ENCODE measurements around the gene CMTM2.
"Not testable (repeated sequence)": the region's sequence is repeated elsewhere in the genome, so short reads cannot be mapped to it uniquely, and the experiment has no call there.

The CMTM2 gene

DNA sequence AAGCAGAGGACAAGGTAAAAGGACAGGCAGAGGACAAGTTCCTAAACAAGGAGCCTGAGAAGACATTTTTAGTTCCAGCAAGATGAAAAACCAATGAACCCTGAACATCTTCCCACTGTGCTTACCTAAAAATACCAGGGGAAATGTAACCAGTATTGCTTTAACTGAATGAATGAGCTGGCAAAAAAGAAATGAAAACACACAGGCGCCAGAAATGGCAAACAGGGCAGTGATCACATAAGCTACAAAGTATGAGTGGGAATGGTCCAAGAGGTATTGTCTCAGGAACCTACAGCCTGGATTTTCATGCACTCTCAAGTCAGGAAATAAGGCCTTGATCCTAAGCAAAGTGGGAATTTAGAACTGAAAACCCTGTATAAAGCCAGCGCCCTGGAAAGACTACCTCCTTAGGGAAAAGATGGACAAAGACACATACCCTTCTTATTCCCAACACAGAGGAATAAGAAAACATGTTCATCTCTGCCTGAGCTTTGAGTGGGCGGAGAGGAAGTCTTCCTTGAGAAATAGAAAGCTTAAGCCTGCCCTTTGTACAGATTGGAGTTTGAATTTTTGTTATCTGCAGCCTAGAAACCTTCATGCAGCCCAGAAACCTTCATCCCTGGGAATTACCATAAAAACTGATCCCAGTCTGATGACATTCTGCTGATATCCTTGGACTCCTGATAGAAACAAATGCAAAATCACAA lies 2.1 kb downstream of the CMTM2 start:
- no peak for DNase-seq (ENCODE audit: low spot score)

DNA sequence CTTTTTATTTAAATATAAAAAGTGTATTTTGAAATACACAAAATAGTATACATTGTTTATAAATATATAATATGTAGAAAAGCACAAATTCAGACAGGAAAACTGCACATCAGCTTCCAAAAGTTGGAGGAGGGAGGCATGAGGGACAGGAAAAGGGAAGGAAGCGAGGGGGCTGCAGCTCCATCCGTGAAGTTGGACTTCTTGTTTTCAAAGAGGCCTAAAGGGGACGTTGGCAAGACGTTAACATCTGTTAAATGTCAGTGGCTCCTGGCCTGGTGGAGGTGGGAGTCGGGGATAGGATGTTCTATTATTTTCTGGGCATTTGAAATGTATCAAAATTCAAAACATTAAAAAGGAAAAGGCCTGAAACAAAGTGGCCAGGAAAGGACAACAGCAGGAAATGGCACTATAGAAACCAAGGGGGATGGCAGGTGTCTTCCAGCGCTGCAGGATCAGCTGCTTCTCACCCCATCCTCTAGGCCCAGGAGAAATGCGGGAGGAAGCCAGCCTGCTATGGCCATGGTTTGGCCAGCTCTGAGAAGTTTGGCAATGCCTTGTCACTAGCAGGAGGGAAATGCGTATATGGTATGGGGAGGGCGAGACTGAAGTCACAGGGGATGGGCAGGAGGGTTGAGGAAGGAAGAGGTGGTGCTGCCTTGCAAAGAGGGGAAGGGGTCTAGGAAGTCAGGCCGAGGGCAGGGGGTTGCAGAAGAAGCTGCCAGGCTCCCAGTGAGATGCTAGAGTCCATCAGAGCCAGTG lies 6.4 kb downstream of the CMTM2 start:
- no peak for DNase-seq (ENCODE audit: low spot score)

DNA sequence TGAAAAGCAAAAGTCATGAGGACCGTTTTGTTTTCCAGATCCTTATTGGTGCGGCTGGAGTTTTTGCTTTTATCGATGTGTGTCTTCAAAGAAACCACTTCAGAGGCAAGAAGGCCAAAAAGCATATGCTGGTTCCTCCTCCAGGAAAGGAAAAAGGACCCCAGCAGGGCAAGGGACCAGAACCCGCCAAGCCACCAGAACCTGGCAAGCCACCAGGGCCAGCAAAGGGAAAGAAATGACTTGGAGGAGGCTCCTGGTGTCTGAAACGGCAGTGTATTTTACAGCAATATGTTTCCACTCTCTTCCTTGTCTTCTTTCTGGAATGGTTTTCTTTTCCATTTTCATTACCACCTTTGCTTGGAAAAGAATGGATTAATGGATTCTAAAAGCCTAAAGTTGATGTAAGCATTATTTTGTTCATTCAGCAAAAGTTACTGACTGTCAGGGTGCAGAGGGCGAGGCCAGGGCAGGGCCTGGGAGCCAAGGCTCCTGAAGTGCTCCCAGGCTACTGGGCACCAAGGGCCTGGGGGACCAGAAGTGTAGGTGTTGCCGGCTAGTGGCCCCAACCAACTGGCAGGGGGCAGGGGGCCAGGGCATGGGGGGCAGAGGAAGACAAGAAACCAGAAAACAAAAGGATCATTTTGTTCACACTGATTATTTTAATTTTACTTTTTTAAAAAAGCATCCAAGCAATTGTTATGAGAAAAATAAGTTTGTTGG lies 8.8 kb downstream of the CMTM2 start:
- DNase-seq (ENCODE audit: low spot score) = no peak

DNA sequence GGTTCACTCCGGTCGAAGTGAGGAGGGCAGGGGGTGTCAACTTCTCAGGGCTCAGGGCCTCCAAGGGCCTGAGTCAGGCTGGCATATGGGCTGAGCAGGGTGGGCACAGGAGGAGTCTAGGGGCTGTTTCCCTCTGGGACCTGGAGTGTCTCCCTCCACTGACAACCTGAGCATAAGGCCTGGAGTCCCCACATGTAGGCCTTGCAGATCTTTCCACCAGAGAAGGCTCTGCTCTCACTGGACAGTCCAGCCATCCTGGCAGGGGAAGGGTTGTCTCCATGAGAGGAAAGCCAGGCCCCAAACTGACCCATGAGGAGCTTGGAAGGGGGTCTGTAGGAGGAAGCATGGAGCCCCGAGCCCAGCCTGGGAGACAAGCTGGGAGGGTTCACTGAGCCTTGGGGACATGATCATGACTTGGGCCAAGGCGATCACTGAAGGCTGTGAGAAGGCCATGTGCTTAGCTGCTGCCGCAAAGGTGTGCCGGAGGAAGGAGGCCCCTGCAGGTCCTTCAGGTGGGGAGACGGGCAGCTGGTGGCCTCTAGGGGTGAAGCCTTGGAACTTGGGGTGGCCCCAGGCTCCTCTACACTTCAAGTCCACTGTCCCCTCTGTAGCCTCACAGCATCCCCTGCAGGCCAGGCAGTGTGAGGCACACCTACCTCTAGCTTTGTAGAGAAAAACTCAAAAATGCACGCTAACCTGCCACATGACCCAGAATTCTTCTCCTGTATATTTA lies 9.9 kb downstream of the CMTM2 start:
- DNase-seq (ENCODE audit: low spot score) = peak; percentile 50

DNA sequence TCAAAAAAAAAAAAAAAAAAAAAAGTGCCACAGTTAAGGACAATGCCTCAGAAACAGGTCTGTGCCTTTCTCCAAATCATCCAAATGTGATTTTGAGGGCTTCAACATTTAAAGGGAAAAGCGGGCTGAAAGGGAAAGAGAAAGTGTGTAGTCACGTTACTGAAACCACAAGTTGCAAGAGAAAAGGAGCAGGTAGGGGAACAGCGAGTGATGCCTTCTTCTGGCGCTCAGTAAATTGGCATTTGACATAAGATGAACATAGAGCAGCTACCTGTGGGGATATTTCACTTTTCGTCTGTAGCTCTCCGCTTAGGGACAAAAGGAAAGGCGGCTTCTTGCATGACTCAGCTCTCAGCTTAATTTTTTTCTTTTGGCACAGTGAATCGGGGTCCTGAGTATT lies 11.1 kb downstream of the CMTM2 start:
- no peak for DNase-seq (ENCODE audit: low spot score)

DNA sequence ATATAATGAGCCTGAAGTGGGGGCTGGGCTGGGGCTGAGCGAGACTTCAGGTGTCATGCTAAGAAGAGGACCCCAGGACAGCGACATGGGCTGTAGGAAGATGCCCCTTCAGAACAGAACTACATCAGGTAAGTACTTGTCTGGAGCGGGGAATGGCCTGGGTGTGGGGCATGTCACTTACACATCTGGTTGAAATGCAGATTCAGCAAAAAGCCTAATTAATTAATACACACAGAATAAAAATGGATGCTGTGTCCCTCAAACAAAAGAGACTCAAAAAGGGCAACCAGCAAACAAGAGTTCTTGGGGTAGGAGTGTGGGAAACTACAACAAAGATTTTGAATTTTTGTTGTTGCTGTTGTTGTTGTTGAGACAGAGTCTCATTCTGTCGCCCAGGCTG lies 11.8 kb downstream of the CMTM2 start:
- DNase-seq (ENCODE audit: low spot score) = no peak

DNA sequence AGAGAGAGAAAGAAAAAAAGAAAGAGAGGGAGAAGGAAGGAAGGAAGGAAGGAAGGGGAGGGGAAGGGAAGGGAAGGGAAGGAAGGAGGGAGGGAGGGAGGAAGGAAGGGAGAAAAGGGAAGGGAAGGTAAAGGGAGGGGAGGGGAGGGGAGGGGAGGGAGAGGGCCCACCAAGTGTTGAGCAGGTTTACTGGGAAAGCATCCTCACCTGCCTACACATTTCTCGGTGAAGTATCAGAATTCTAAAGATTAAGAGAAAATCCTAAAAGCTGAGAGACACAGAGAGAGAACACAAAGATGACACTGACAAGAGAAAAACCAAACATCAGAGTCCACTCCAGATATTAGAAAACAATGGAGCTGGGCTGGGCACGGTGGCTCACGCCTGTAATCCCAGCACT lies 13.0 kb downstream of the CMTM2 start:
- DNase-seq (ENCODE audit: low spot score) = no peak

DNA sequence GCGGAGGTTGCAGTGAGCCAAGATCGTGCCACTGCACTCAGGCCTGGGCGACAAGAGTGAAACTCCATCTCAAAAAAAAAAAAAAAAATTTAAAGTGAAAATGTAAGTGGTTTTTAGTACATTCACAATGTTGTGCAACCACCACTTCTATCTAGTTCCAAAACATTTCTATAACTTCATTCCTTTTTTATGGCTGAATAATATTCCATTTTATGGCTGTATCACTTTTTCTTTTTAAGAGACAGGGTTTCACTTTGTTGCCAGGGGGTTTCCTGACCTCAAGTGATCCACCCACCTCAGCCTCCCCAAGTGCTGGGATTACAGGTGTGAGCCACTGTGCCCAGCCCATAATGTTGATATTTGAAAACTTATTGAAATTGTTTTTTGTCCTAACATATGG lies 13.6 kb downstream of the CMTM2 start:
- DNase-seq (ENCODE audit: low spot score) = no peak

DNA sequence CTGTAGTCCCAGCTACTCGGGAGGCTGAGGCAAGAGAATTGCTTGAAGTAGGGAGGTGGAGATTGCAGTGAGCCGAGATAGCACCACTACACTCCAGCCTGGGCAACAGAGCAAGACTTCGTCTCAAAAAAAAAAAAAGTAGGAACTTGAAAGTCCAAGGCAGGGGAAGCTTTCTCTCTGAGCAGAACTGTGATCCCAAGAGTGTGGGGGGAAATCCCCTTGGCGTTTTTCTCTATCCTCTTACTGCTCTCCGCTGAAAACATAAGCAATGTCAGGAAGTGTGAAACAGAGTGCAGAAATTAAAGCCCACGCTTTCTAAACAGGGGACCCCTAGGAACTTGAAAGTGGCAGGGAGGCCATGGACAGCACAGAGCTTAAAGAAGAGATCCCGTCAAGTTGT lies 15.5 kb downstream of the CMTM2 start:
- no peak for DNase-seq (ENCODE audit: low spot score)

DNA sequence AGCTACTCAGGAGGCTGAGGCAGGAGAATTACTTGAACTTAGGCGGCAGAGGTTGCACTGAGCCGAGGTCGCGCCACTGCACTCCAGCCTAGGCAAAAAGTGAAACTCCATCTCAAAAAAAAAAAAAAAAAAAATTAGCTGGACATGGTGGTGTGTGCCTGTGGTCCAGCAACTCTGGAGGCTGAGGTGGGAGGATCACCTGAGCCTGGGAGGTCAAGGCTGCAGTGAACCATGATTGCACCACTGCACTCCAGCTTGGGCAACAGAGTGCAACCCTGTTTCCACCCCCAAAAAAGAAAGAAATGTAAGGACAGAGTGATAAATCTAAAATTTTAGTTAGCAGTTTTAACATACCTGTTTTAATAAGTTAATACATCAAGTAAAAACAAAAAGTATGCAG lies 17.3 kb downstream of the CMTM2 start:
- not testable (repeated sequence) for DNase-seq (ENCODE audit: low spot score)

DNA sequence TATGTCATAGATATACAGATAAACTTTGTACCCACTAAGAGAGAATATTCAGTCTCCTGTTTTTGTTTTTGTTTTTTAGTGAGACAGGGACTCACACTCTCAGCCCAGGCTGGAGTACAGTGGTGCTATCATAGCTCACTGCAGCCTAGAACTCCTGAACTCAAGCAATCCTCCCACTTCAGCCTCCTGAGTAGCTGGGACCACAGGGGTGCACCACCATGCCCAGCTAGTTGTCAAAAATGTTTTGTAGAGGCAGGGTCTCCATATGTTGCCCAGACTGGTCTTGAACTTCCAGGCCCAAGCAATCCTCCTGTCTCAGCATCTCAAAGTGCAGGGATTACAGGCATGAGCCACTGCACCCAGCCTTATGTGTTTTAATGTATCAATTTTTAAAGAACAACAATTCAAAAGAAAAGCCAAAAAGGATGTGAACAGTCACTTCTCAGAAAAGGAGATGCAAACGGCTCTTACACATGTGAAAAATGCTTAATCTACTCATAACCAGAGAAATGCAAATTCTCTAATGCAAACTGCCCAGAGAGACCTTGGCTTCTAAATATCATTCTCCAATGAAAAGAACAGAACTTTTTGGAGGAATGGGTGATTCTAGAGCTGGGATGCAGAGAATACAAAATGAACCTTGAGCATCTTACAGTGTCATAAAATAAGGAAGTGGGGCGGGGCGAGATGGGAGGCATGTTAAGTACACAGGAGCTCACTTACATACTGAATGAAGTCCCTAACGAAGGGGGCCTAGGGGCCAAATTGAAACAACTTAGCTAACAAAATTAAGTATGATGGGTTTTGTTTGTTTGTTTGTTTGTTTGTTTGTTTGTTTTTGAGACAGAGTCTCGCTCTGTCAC lies 18.0 kb downstream of the CMTM2 start:
- DNase-seq (ENCODE audit: low spot score) = no peak

DNA sequence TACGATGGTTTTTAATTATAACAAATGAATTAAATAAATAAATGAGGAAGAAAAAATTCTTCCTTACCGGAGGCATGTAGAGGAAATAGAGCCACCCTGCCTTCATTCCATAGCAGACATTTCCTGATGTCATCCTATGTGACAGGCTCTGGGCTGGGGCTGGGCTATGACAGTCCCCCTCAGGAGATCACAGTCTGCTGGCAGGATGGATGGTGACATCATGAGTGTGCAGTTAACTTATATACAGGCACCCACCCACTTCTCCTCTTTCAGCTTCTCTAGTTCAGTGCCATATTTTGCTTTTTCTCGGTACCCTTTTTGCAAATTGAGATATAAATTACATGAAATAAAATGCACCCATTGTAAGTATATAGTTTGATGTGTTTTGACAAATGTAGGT lies 18.8 kb downstream of the CMTM2 start:
- DNase-seq (ENCODE audit: low spot score) = no peak

DNA sequence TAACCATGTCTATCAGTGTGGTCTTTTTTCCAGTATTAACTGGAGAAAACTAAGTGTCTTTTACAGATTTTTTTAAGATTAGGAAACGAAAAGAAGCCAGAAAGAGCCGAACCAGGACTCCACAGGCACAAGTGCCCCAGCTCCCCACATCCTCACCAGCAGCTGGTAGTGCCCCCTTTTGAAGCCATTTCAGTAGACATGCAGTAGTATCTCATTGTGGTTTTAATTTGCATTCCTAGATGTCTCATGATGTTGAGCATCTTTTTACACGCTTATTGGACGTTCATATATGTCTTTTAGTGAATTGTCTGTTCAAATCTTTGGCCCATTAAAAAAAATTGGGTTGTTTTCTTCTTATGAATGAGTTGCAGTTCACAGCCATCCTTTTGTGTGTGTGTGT lies 20.5 kb downstream of the CMTM2 start:
- no peak for DNase-seq (ENCODE audit: low spot score)

DNA sequence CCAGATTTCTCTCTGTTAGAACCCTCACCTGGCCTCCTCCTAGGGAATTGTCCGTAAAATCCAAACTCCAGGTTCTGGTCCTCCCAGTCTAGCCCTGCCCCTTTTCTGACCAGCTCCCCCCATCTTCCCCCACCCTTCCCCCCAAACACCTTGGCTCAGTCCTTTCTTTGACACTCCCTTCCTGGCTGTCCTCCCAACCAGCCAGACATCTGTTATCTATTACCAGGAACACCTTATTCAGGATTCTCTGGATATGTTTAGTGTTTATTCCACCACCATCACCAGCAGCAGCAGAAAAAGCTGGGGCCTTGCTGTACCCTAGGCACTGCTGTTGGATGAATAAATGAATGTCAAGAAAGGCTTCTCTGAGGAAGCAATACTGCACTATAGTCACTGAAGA lies 21.2 kb downstream of the CMTM2 start:
- DNase-seq (ENCODE audit: low spot score) = no peak

DNA sequence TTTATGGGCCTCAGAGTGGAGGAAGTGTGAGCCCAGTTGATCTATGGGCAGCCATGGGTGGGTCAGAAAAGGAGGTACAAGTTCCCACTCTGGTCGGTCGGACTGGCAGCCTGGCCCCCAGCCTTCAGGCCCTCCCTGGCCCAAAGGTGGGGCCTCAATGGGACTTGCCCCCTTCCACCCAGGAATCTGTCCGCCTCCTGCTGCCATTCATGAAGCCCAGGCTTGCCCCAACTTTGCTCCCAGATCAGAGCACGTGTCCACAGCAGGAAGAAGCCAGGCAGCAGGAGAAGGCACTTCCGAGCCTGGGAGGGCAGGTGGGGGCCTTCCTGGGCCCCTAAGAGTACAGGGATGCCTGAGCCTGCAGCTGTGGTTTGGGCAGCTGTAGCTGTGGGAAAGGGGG lies 22.2 kb downstream of the CMTM2 start:
- DNase-seq (ENCODE audit: low spot score) = no peak

DNA sequence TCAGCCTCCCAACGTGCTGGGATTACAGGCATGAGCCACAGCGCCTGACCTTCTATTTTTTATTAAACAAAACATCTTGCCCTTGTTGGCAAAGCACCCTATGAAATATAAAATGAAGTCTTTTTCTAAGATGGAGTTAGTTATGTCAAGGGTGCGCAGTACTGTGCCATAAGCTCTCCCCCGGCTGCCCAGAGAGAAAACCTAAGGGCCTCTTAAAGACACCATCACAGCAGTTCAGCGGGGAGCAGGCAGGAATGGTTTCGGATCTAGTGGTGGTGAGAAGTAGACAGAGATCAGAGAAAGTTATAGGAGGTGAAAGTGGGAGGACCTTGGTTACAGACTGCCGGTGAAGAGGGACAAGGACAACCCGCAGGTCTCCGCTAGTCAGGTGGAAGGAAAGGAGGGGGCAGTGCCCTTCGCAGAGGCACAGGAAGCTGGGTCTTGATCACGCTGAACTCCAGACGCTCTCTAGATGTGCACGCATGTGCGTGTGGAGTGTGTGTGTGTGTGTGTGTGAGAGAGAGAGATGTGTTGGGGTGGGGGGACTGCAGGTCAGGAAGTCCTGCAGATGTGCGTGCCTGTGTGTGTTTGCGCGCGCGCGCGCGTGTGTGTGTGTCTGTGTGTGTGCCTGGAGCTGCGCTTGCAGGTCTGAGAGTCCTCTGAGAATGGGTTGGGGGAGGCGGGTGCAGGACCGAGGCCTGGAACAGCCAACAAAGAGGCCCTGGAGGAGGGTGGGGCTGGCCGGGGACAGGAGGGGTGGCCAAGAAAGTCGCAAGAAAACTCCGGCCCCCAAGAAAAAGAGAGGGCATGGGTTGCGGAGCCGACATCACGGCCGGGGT lies 24.5 kb downstream of the CMTM2 start:
- DNase-seq (ENCODE audit: low spot score) = no peak

DNA sequence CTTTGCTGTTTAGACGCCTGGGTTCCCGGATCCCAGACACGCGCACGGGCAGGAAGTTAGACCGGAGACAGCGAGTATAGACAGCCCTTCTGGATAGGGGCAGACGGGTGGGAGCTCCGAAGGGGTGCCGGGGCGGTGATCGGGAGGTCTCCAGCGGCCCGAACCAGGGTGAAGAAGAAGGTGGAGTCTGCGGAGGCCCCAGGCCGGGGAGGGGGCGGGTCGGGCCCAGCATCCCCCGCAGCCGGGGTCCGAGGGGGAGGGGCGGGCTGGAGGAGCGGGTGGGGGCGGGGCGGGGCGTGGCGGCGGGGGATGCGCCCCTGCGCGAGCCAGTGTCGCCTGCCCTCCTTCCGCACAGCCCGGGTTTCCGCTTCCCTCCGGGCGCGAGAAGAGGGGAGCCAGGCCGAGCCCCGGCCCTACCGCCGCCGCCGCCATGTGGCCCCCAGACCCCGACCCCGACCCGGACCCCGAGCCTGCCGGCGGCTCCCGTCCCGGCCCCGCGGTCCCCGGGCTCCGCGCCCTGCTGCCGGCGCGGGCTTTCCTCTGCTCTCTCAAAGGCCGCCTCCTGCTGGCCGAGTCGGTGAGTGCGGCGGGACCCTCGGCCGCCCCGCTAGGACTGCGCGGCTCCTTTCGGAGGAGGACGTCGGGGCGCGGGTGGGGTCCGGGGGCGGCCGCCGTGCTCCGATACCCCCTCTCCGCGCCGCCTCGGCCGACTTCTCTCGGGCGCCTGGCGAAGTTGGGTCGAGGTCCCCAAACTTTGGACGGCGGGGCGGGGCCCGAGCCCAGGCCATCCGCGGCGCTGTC lies 25.3 kb downstream of the CMTM2 start, which contains the start of gene CMTM3:
Gene CMTM3, plus strand, starts transcription at position 329 of the 801 bp plus-strand sequence. Its CDS starts 102 bp downstream, at position 431.
- peak; percentile 71 for DNase-seq (ENCODE audit: low spot score)

DNA sequence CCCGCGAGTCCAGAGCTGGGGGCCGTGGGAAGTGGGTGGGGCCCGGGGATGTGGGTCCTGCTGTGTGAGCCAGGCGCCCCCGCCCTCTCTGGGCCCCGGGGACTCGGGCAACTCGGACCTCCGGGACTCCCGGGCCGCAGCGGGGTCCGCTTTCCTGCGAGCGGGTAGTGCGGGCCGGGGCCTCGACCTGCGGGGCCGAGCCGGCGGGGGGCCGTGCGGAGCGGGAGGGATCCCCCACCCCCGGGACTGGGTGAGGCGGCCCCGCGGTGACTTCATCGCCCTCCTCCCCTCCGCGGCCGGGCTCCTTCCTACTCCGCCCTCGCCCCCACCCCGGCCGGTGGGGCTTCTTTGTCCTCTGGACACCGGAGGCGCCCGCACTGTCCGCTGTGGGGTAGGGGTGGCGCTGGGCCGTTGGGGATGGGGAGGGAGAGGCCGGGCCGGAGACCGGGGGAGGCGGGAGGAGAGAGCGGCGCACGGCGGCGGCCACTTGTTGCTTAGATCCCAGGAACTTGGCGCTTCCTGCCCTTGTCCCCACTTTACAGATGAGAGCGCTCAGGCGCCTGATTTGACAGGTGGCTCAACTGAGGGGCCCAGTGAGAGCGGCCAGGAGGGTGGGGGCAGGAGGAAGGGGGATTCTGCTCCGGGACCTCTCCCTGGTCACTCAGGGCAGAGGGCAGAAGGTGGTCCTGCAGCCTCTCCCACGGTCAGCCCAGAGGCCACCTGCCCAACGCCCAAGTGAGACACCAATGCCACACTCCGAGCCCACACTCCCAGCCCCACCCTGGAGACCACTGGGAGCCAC lies 26.1 kb downstream of the CMTM2 start:
- no peak for DNase-seq (ENCODE audit: low spot score)

All from germinal center (tissue), 1 donor.